ENCODE data around the gene TMEM176A. TPM values are rescaled to one million over a fixed set of nuclear protein-coding genes. Genes with fewer than 3 reads are reported as not detected.

The TMEM176A gene
- total RNA-seq, 1 donor from 2014 or later, result 9.6 TPM

DNA sequence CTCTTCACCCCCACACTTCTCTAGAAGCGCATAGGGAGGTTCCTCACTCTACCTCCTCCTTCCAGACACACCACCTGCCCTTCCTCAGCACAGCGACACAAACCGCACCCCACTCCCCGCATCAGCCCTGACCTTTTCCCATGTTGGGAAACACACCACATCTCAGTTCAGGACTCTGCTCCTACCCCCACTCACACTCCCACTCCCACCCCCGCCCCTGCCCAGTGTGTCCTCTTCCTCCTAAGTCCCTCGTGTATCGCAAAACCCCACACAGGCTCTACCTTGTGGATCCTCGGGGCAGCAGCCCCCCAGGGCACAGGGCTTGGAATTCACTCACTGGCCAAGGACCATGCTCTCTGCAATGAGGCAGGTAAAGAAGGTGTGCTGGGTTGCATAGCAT lies 47.5 kb downstream of the TMEM176A start:
- Mint-ChIP-seq H3K4me3 (ENCODE audit: low read depth) (no peak overlapping the region), H3K27ac (no peak overlapping the region), H3K9me3 (ENCODE audit: low read depth) (no peaks in the 10 kb centered on the region), H3K4me1 (ENCODE audit: low read depth) (peaks cover 4% of the 10 kb centered on the region), H3K27me3 (peaks cover 8% of the 10 kb centered on the region), H3K36me3 (ENCODE audit: insufficient read depth) (no peaks in the 10 kb centered on the region)
- TF ChIP-seq, protein P1, sequence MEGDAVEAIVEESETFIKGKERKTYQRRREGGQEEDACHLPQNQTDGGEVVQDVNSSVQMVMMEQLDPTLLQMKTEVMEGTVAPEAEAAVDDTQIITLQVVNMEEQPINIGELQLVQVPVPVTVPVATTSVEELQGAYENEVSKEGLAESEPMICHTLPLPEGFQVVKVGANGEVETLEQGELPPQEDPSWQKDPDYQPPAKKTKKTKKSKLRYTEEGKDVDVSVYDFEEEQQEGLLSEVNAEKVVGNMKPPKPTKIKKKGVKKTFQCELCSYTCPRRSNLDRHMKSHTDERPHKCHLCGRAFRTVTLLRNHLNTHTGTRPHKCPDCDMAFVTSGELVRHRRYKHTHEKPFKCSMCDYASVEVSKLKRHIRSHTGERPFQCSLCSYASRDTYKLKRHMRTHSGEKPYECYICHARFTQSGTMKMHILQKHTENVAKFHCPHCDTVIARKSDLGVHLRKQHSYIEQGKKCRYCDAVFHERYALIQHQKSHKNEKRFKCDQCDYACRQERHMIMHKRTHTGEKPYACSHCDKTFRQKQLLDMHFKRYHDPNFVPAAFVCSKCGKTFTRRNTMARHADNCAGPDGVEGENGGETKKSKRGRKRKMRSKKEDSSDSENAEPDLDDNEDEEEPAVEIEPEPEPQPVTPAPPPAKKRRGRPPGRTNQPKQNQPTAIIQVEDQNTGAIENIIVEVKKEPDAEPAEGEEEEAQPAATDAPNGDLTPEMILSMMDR (IDR thresholded peaks at IDR 0.05; ENCODE audit: unreplicated experiment), result no peak
- no peak for DNase-seq (ENCODE audit: low spot score, unreplicated experiment)

DNA sequence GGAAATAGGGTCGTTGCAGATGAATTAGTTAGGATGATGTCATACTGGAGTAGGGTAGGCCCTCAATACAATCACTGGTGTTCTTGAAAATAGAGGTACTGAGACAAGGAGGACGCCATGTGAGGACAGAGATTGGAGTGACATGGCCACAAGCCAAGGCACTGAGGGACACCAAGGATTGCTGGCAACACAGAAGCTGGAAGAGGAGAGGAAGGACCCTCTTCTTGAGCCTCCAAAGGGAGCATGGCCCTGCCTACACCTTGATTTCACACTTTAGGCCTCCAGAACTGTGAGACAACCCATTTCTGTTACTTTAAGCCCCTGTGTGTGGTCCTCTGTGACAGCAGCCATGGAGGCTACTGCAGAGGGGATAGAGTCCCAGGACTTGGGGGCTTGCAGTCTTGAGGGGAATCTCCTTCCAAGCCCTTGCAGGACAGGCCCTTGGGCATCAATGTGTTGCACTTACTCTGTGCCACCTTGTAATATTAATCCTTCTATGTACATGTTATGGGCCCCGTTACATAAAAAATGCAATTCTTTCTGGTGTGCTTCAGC lies 48.1 kb downstream of the TMEM176A start:
- Mint-ChIP-seq H3K4me3 (ENCODE audit: low read depth) (no peak overlapping the region), H3K27ac (no peak overlapping the region), H3K36me3 (ENCODE audit: insufficient read depth) (no peaks in the 10 kb centered on the region), H3K4me1 (ENCODE audit: low read depth) (peaks cover 4% of the 10 kb centered on the region), H3K9me3 (ENCODE audit: low read depth) (no peaks in the 10 kb centered on the region), H3K27me3 (peaks cover 8% of the 10 kb centered on the region)
- TF ChIP-seq, protein P1 (IDR thresholded peaks at IDR 0.05; ENCODE audit: unreplicated experiment), result no peak
- DNase-seq (ENCODE audit: low spot score, unreplicated experiment), result no peak

DNA sequence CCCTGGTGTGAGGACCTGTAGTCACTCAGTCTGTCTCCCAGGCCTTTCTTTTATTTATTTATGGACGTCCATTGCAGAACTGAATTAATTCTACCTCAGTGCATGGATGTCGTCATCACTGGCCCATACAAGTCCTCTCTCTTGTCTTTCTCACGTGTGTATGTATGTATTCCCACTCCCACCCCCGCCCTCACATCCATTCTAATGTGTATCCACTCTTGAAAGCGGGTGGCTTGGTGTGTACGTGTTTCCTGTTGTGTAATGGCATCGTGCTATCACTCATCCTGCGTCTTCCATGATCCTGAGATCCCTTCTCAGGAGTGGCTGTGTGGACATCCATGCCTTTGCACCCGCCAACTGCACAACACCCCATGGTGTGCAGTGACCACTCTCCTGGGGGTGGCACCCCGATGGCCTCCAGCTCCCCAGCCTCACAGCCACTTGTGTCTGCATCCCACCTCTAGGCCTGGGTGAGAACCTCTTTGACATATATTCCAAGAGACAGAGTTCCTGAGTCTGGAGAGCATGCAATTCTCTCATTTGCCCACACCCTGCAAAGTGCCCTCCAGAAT lies 48.7 kb downstream of the TMEM176A start:
- Mint-ChIP-seq H3K36me3 (ENCODE audit: insufficient read depth) (no peaks in the 10 kb centered on the region), H3K4me1 (ENCODE audit: low read depth) (peaks cover 4% of the 10 kb centered on the region), H3K9me3 (ENCODE audit: low read depth) (no peaks in the 10 kb centered on the region), H3K27me3 (peaks cover 8% of the 10 kb centered on the region), H3K27ac (no peak overlapping the region), H3K4me3 (ENCODE audit: low read depth) (no peak overlapping the region)
- TF ChIP-seq, protein P1 (IDR thresholded peaks at IDR 0.05; ENCODE audit: unreplicated experiment), result no peak
- DNase-seq (ENCODE audit: low spot score, unreplicated experiment), result no peak

DNA sequence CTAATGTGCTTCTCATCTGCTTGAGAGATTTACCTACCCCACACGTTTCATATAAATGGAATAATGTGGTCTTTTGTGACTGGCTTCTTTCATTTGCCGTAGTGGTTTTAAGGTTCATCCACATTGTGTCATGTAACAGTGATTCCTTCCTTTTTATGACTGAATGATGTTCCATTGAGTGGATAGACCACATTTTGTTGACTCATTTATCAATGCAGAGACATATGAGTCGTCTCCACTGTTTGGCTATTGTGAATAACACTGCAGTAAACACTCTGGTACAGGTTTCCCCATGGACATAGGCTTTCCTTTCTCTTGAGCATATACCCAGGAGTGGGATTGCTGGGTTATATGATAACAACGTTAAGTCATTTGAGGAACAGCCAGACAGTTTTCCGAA lies 49.7 kb downstream of the TMEM176A start:
- TF ChIP-seq, protein P1 (IDR thresholded peaks at IDR 0.05; ENCODE audit: unreplicated experiment), result no peak
- Mint-ChIP-seq H3K4me1 (ENCODE audit: low read depth) (peaks cover 4% of the 10 kb centered on the region), H3K36me3 (ENCODE audit: insufficient read depth) (no peaks in the 10 kb centered on the region), H3K27ac (no peak overlapping the region), H3K4me3 (ENCODE audit: low read depth) (no peak overlapping the region), H3K9me3 (ENCODE audit: low read depth) (no peaks in the 10 kb centered on the region), H3K27me3 (peaks cover 8% of the 10 kb centered on the region)
- DNase-seq (ENCODE audit: low spot score, unreplicated experiment), result no peak

DNA sequence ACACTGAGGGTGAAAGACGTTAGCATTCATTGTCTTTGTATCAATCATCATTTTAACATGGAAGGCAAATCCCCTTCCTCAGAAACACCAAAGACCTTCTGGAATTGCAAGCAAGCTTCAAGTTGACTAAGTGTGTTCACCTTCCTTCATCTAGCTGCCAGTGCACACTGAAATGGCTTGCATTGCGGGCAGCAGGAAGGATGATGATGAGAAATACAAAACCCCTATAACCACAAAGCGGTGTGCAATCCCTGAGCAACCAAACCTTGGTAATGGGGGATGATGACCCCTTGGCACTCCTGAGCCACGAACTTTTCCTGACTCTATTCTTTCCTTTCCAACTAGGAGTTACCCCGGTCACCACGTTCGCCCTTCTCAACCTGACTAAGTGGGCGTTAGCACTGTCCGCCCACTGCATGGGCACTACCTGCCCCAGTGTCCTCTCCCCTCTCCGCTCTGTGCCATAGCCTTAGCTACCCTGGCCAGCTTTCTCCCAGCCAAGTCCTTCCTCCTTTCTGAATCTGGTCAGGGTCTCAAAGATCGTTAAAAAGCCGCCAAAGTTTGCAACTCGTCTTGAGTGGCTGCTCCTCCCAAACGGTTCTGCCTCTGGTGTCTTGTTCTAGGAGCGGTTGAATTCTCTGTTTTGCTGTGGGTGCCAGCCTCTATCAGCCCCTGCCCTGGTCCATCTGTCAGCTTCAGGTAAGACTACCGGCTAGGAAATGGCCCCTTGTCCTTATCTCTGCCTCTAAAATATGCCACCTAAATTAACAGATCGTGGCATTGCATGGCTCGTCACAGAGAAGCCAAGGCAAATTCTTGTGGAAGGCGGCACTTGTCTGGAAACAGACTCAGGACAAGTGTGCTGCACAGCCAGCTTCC lies 51.2 kb downstream of the TMEM176A start:
- TF ChIP-seq, protein P1 (IDR thresholded peaks at IDR 0.05; ENCODE audit: unreplicated experiment), result no peak
- Mint-ChIP-seq H3K27me3 (peaks cover 8% of the 10 kb centered on the region), H3K27ac (no peak overlapping the region), H3K36me3 (ENCODE audit: insufficient read depth) (no peaks in the 10 kb centered on the region), H3K9me3 (ENCODE audit: low read depth) (no peaks in the 10 kb centered on the region), H3K4me3 (ENCODE audit: low read depth) (no peak overlapping the region), H3K4me1 (ENCODE audit: low read depth) (peaks cover 3% of the 10 kb centered on the region)
- no peak for DNase-seq (ENCODE audit: low spot score, unreplicated experiment)
